Measurements from ENCODE around the gene NEURL4.
A peak's percentile ranks its signal among the peaks of the same experiment; 100 is the strongest.
"Not testable (repeated sequence)": the region's sequence is repeated elsewhere in the genome, so short reads cannot be mapped to it uniquely, and the experiment has no call there.

NEURL4 gene

GRCh38 chr17:7328840-7329373 lies at the start of gene NEURL4:
Gene NEURL4 (minus strand): TSS chr17:7329335. CDS start chr17:7329312, 23 bp downstream.
- peak within 1 kb of the TSS; percentile 56 for H3K4me3 ChIP-seq (ENCODE audit: severe bottlenecking)
- H3K36me3 ChIP-seq (ENCODE audit: low read depth), result peaks cover 18% of the 10 kb centered on the region
- TF ChIP-seq, protein P1, sequence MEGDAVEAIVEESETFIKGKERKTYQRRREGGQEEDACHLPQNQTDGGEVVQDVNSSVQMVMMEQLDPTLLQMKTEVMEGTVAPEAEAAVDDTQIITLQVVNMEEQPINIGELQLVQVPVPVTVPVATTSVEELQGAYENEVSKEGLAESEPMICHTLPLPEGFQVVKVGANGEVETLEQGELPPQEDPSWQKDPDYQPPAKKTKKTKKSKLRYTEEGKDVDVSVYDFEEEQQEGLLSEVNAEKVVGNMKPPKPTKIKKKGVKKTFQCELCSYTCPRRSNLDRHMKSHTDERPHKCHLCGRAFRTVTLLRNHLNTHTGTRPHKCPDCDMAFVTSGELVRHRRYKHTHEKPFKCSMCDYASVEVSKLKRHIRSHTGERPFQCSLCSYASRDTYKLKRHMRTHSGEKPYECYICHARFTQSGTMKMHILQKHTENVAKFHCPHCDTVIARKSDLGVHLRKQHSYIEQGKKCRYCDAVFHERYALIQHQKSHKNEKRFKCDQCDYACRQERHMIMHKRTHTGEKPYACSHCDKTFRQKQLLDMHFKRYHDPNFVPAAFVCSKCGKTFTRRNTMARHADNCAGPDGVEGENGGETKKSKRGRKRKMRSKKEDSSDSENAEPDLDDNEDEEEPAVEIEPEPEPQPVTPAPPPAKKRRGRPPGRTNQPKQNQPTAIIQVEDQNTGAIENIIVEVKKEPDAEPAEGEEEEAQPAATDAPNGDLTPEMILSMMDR (IDR thresholded peaks at IDR 0.05; ENCODE audit: poor library complexity, severe bottlenecking), result no peak
- H3K4me1 ChIP-seq (ENCODE audit: insufficient read depth, poor library complexity, severe bottlenecking), result no peaks in the 10 kb centered on the region
- DNase-seq (ENCODE audit: low spot score), result no peak
- ATAC-seq (ENCODE audit: low read depth), result peak; percentile 31
- H3K9me3 ChIP-seq (ENCODE audit: severe bottlenecking), result no peaks in the 10 kb centered on the region
- no peaks in the 10 kb centered on the region for H3K27me3 ChIP-seq (ENCODE audit: insufficient read depth, poor library complexity, severe bottlenecking)
- peak within 1 kb of the TSS; percentile 60 for H3K27ac ChIP-seq (ENCODE audit: poor library complexity, severe bottlenecking)

DNA sequence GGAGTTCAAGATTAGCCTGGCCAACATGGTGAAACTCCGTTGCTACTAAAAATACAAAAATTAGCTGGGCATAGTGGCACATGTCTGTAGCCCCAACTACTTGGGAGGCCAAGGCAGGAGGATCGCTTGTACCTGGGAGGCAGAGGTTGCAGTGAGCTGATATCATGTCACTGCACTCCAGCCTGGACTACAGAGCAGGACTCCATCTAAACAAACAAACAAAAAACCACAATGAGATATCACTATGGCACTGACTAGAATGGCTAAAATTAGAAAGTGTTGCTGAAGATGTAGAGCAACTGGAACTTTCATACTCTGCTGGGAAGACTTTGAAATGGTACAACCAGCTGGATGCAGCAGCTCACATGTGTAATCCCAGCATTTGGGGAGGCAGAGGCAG lies 45.2 kb upstream of the NEURL4 start:
- TF ChIP-seq, protein P1 (IDR thresholded peaks at IDR 0.05; ENCODE audit: poor library complexity, severe bottlenecking), result no peak

GRCh38 chr17:7370853-7371252 lies 41.7 kb upstream of the NEURL4 start:
- H3K4me3 ChIP-seq (ENCODE audit: severe bottlenecking), result no peak overlapping the region
- no peaks in the 10 kb centered on the region for H3K4me1 ChIP-seq (ENCODE audit: insufficient read depth, poor library complexity, severe bottlenecking)
- H3K27me3 ChIP-seq (ENCODE audit: insufficient read depth, poor library complexity, severe bottlenecking), result no peaks in the 10 kb centered on the region
- ATAC-seq (ENCODE audit: low read depth), result no peak
- no peak for DNase-seq (ENCODE audit: low spot score)
- TF ChIP-seq, protein P1 (IDR thresholded peaks at IDR 0.05; ENCODE audit: poor library complexity, severe bottlenecking), result no peak
- no peaks in the 10 kb centered on the region for H3K9me3 ChIP-seq (ENCODE audit: severe bottlenecking)
- no peak overlapping the region for H3K27ac ChIP-seq (ENCODE audit: poor library complexity, severe bottlenecking)
- H3K36me3 ChIP-seq (ENCODE audit: low read depth), result no peaks in the 10 kb centered on the region

More for the DNA sequence above, 45.2 kb upstream of the NEURL4 start:
- Histone ChIP-seq H3K36me3 (ENCODE audit: low read depth) (no peaks in the 10 kb centered on the region), H3K4me3 (ENCODE audit: severe bottlenecking) (no peak overlapping the region), H3K4me1 (ENCODE audit: insufficient read depth, poor library complexity, severe bottlenecking) (no peaks in the 10 kb centered on the region), H3K9me3 (ENCODE audit: severe bottlenecking) (no peaks in the 10 kb centered on the region), H3K27me3 (ENCODE audit: insufficient read depth, poor library complexity, severe bottlenecking) (no peaks in the 10 kb centered on the region), H3K27ac (ENCODE audit: poor library complexity, severe bottlenecking) (no peak overlapping the region)
- no peak for DNase-seq (ENCODE audit: low spot score)
- ATAC-seq (ENCODE audit: low read depth), result no peak

- DNase-seq (ENCODE audit: low spot score) (no peak), ATAC-seq (ENCODE audit: low read depth) (no peak)
These were observed 40.7 kb upstream of the NEURL4 start for GRCh38 chr17:7369825-7370224.

DNA sequence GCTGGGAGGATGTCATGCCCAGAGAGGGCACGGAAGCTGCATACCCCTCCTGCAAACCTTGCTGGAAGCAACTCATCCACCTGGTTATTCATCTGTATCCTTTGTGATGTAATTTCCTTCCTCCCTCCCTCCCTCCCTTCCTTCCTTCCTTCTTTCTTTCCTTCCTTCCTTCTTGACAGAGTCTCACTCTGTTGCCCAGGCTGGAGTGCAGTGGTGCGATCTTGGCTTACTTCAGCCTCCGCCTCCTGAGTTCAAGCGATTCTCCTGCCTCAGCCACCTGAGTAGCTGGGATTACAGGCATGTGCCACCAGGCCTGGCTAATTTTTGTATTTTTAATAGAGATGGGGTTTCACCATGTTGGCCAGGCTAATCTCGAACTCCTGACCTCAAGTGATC lies 39.5 kb upstream of the NEURL4 start:
- not testable (repeated sequence) for H3K4me3 ChIP-seq (ENCODE audit: severe bottlenecking); H3K9me3 ChIP-seq (ENCODE audit: severe bottlenecking); H3K27me3 ChIP-seq (ENCODE audit: insufficient read depth, poor library complexity, severe bottlenecking); H3K4me1 ChIP-seq (ENCODE audit: insufficient read depth, poor library complexity, severe bottlenecking); H3K27ac ChIP-seq (ENCODE audit: poor library complexity, severe bottlenecking); ATAC-seq (ENCODE audit: low read depth); DNase-seq (ENCODE audit: low spot score); H3K36me3 ChIP-seq (ENCODE audit: low read depth)

More at GRCh38 chr17:7369825-7370224, 40.7 kb upstream of the NEURL4 start:
- no peaks in the 10 kb centered on the region for H3K4me1 ChIP-seq (ENCODE audit: insufficient read depth, poor library complexity, severe bottlenecking)
- TF ChIP-seq, protein P1 (IDR thresholded peaks at IDR 0.05; ENCODE audit: poor library complexity, severe bottlenecking), result no peak
- H3K4me3 ChIP-seq (ENCODE audit: severe bottlenecking), result no peak overlapping the region
- H3K27ac ChIP-seq (ENCODE audit: poor library complexity, severe bottlenecking), result no peak overlapping the region
- no peaks in the 10 kb centered on the region for H3K27me3 ChIP-seq (ENCODE audit: insufficient read depth, poor library complexity, severe bottlenecking)
- H3K36me3 ChIP-seq (ENCODE audit: low read depth), result no peaks in the 10 kb centered on the region
- H3K9me3 ChIP-seq (ENCODE audit: severe bottlenecking), result no peaks in the 10 kb centered on the region

Data from RWPE2 (cell line).